ENCODE data around the gene GHITM. TPM values are rescaled to one million over a fixed set of nuclear protein-coding genes. Genes with fewer than 3 reads are reported as not detected.

GHITM gene
- total and polyA plus RNA-seq, 2 of the 4 experiments (the other 2 are of a cell fraction) = 103 to 185 TPM

DNA sequence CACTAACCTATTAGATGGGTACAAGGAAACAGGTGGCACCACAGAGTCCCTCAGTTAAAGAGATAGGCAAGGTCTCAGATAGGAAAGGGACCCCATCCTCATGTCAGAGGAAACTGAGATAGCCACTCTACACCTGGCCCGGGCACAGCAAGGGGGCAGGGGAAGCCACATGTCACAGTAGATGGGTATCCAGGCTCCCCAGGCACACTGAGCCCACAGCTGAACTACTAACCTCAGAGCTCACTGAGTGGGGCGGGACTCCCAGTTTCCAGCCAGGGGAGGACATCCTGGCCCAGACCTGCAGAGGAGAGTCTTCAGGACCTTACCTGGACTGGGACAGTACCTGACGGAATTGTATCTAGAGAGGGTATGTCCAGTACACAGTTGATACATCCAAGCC, 51.3 kb downstream of the GHITM start:
- Histone ChIP-seq H3K4me2 (ENCODE audit: low read depth, low read length) (no peak overlapping the region), H2BK5ac (ENCODE audit: low read depth, low read length, poor library complexity, severe bottlenecking) (no peak overlapping the region), H4K5ac (ENCODE audit: low read depth, low read length) (no peak overlapping the region), H2BK20ac (ENCODE audit: low read depth, low read length) (no peak overlapping the region), H3K56ac (ENCODE audit: extremely low read depth, insufficient read depth, low read length) (no peak overlapping the region), H3K4me1 (ENCODE audit: control insufficient read depth, insufficient read depth, low read length) (peaks cover 2% of the 10 kb centered on the region; the same call in 1 of the 2 replicates), H4K91ac (ENCODE audit: insufficient read depth, low read depth, low read length) (no peak overlapping the region), H2BK15ac (ENCODE audit: low read depth, low read length) (no peak overlapping the region), H3K79me1 (ENCODE audit: low read depth in 1 of 2, low read length in 2 of 2) (no peaks in the 10 kb centered on the region), H3K36me3 (ENCODE audit: control insufficient read depth, insufficient read depth, low read length) (no peaks in the 10 kb centered on the region), H2AK5ac (ENCODE audit: low read depth, low read length) (no peak overlapping the region), H2AK9ac (replicated peaks; ENCODE audit: low read depth, low read length, poor library complexity) (peak overlapping the region; percentile 50), H3K27me3 (ENCODE audit: control insufficient read depth, insufficient read depth, low read length) (peaks cover 33% of the 10 kb centered on the region), H4K8ac (ENCODE audit: low read depth in 2 of 2, low read length in 2 of 2) (no peak overlapping the region), H3K18ac (ENCODE audit: low read depth, low read length) (no peak overlapping the region), H3K9me1 (ENCODE audit: insufficient read depth, low read length) (peaks cover 8% of the 10 kb centered on the region), H3K4me3 (ENCODE audit: insufficient read depth, low read depth, low read length) (no peak overlapping the region), H3K14ac (replicated peaks; ENCODE audit: low read depth, low read length) (no peak overlapping the region), H2AFZ (replicated peaks; ENCODE audit: low read length, poor library complexity) (no peak overlapping the region), H3K23ac (ENCODE audit: low read depth, low read length) (no peak overlapping the region), H2BK120ac (ENCODE audit: low read depth, low read length) (no peak overlapping the region), H3K9ac (ENCODE audit: low read depth, low read length) (no peak overlapping the region), H3K9me3 (ENCODE audit: control insufficient read depth, insufficient read depth, low read length) (no peaks in the 10 kb centered on the region), H4K20me1 (ENCODE audit: insufficient read depth, low read length) (no peaks in the 10 kb centered on the region), H3K4ac (ENCODE audit: low read depth, low read length) (no peak overlapping the region), H3K27ac (ENCODE audit: insufficient read depth, low read length) (no peak overlapping the region)
- 57% methylated on average over 1 of the region's 3 CpGs; no CpG with 5 or more reads in 1 of the 2 experiments for WGBS, 2 experiments (ENCODE audit: extremely low coverage in 2 of 2, insufficient read length in 1 of 2)
- ATAC-seq (ENCODE audit: low read depth) (no peak), DNase-seq (no peak)
- POLR2A ChIA-PET (ENCODE audit: unreplicated experiment) = no interaction called here
- in situ Hi-C loops (cut with MboI; ENCODE audit: low sequenced_read_pairs) (no loop called here), dilution Hi-C loops (cut with HindIII; ENCODE audit: low sequenced_read_pairs, unreplicated experiment) (no loop called here), intact Hi-C loops (cut with micrococcal nuclease) (no loop called here)
- BruUV-seq (replicated peaks) = no TSS peak
- CTCF ChIA-PET = no interaction called here
- TF ChIP-seq MXI1 (IDR thresholded peaks at IDR 0.05; ENCODE audit: borderline replicate concordance, low read depth, low read length) (no peak), NFE2L2 (IDR thresholded peaks at IDR 0.05; ENCODE audit: low read depth, low read length) (no peak), POLR2A (IDR thresholded peaks at IDR 0.05; ENCODE audit: low read depth, low read length) (no peak), MAFK (IDR thresholded peaks at IDR 0.05; ENCODE audit: low read depth, low read length) (no peak), MAZ (IDR thresholded peaks at IDR 0.05; ENCODE audit: borderline replicate concordance, low read depth, low read length) (no peak), RFX5 (IDR thresholded peaks at IDR 0.05; ENCODE audit: low read depth, low read length) (no peak), SMC3 (IDR thresholded peaks at IDR 0.05; ENCODE audit: low read depth, low read length) (no peak), BHLHE40 (IDR thresholded peaks at IDR 0.05; ENCODE audit: low read depth, low read length) (no peak), RAD21 (IDR thresholded peaks at IDR 0.05; ENCODE audit: low read length) (no peak), CEBPB (IDR thresholded peaks at IDR 0.05; ENCODE audit: low read depth, low read length) (no peak), FOS (IDR thresholded peaks at IDR 0.05; ENCODE audit: low read depth, low read length) (no peak), RCOR1 (IDR thresholded peaks at IDR 0.05; ENCODE audit: insufficient replicate concordance, low read length) (no peak), CHD1 (IDR thresholded peaks at IDR 0.05; ENCODE audit: low read depth, low read length) (no peak)
- TF ChIP-seq, protein P1, sequence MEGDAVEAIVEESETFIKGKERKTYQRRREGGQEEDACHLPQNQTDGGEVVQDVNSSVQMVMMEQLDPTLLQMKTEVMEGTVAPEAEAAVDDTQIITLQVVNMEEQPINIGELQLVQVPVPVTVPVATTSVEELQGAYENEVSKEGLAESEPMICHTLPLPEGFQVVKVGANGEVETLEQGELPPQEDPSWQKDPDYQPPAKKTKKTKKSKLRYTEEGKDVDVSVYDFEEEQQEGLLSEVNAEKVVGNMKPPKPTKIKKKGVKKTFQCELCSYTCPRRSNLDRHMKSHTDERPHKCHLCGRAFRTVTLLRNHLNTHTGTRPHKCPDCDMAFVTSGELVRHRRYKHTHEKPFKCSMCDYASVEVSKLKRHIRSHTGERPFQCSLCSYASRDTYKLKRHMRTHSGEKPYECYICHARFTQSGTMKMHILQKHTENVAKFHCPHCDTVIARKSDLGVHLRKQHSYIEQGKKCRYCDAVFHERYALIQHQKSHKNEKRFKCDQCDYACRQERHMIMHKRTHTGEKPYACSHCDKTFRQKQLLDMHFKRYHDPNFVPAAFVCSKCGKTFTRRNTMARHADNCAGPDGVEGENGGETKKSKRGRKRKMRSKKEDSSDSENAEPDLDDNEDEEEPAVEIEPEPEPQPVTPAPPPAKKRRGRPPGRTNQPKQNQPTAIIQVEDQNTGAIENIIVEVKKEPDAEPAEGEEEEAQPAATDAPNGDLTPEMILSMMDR (conservative IDR thresholded peaks at IDR 0.05; ENCODE audit: low read depth, low read length) = no peak
- TF ChIP-seq, protein P2, sequence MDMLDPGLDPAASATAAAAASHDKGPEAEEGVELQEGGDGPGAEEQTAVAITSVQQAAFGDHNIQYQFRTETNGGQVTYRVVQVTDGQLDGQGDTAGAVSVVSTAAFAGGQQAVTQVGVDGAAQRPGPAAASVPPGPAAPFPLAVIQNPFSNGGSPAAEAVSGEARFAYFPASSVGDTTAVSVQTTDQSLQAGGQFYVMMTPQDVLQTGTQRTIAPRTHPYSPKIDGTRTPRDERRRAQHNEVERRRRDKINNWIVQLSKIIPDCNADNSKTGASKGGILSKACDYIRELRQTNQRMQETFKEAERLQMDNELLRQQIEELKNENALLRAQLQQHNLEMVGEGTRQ (IDR thresholded peaks at IDR 0.05; ENCODE audit: low read depth, low read length) = no peak
- TF ChIP-seq, protein P3, sequence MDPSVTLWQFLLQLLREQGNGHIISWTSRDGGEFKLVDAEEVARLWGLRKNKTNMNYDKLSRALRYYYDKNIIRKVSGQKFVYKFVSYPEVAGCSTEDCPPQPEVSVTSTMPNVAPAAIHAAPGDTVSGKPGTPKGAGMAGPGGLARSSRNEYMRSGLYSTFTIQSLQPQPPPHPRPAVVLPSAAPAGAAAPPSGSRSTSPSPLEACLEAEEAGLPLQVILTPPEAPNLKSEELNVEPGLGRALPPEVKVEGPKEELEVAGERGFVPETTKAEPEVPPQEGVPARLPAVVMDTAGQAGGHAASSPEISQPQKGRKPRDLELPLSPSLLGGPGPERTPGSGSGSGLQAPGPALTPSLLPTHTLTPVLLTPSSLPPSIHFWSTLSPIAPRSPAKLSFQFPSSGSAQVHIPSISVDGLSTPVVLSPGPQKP (IDR thresholded peaks at IDR 0.05; ENCODE audit: borderline replicate concordance, low read depth, low read length) = no peak
